Stimulated activated CD8-positive, alpha-beta memory T cell treated with anti-CD3 and anti-CD28 coated beads, Interleukin-4, amount 100 ng/mL, for 48 hours (primary cell): ENCODE measurements around the gene MYH14.

Experiments used
- DNase-seq: peaks from one replicate; pipeline ENCODE4 v3.0.0-alpha.2; 2020

Gene MYH14

GRCh38 chr19:50195224-50195623, 8.2 kb upstream of the MYH14 start:
- DNase-seq: no peak

- no peak for DNase-seq
Observed at GRCh38 chr19:50196322-50196932, 7.0 kb upstream of the MYH14 start.

GRCh38 chr19:50197348-50197747, 6.1 kb upstream of the MYH14 start:
- no peak for DNase-seq

GRCh38 chr19:50198431-50199258, 4.8 kb upstream of the MYH14 start:
- no peak for DNase-seq

- DNase-seq: no peak
Observed at GRCh38 chr19:50199259-50199555, 4.2 kb upstream of the MYH14 start.

- no peak for DNase-seq
Observed at GRCh38 chr19:50202386-50202785, 1.0 kb upstream of the MYH14 start.

GRCh38 chr19:50202962-50203280, 501 bp upstream of the MYH14 start:
- no peak for DNase-seq

- DNase-seq: no peak
Observed at GRCh38 chr19:50204081-50204428, 633 bp downstream of the MYH14 start.

GRCh38 chr19:50204811-50205675, 1.6 kb downstream of the MYH14 start:
- DNase-seq: peak; percentile 27

GRCh38 chr19:50205681-50206138, 2.3 kb downstream of the MYH14 start:
- no peak for DNase-seq

GRCh38 chr19:50206191-50206590, 2.8 kb downstream of the MYH14 start:
- DNase-seq: no peak

- no peak for DNase-seq
Observed at GRCh38 chr19:50207730-50208129, 4.3 kb downstream of the MYH14 start.

GRCh38 chr19:50209131-50209530, 5.7 kb downstream of the MYH14 start:
- no peak for DNase-seq

- DNase-seq: no peak
Observed at GRCh38 chr19:50210425-50210824, 7.0 kb downstream of the MYH14 start.

- no peak for DNase-seq
Observed at GRCh38 chr19:50213925-50214324, 10.5 kb downstream of the MYH14 start.

- DNase-seq: no peak
Observed at GRCh38 chr19:50214699-50215543, 11.5 kb downstream of the MYH14 start.

GRCh38 chr19:50215820-50216219, 12.4 kb downstream of the MYH14 start:
- DNase-seq: no peak

GRCh38 chr19:50221087-50221486, 17.7 kb downstream of the MYH14 start:
- no peak for DNase-seq

GRCh38 chr19:50222691-50223438, 19.4 kb downstream of the MYH14 start:
- DNase-seq: no peak

- no peak for DNase-seq
Observed at GRCh38 chr19:50223439-50223716, 20.0 kb downstream of the MYH14 start.

GRCh38 chr19:50224986-50225747, 21.7 kb downstream of the MYH14 start:
- no peak for DNase-seq

GRCh38 chr19:50226536-50226935, 23.1 kb downstream of the MYH14 start:
- no peak for DNase-seq
